ENCODE results near the gene AQP11.
"Not testable (repeated sequence)": the region's sequence is repeated elsewhere in the genome, so short reads cannot be mapped to it uniquely, and the experiment has no call there.

Gene AQP11

GRCh38 chr11:77609234-77609633, 19.5 kb downstream of the AQP11 start:
- POLR2A ChIA-PET (ENCODE audit: low non-redundant PET) = no interaction called here
- no peak overlapping the region for H3K27ac ChIP-seq
- no peak for TF ChIP-seq CTCF (conservative IDR thresholded peaks at IDR 0.05; ENCODE audit: low read depth)
- CTCF ChIA-PET = interaction anchor here (0.8 kb wide), 1 partner anchor 10 kb away, joined by 3 read pairs; no protein-coding TSS in a partner anchor
- DNase-seq (ENCODE audit: low spot score) = no peak

GRCh38 chr11:77611921-77612320, 22.2 kb downstream of the AQP11 start:
- no peak for DNase-seq (ENCODE audit: low spot score)
- CTCF ChIA-PET = interaction anchor here (0.7 kb wide), 1 partner anchor 105 kb away, joined by 5 read pairs; no protein-coding TSS in a partner anchor
- POLR2A ChIA-PET (ENCODE audit: low non-redundant PET) = no interaction called here
- no peak for TF ChIP-seq CTCF (conservative IDR thresholded peaks at IDR 0.05; ENCODE audit: low read depth)
- no peak overlapping the region for H3K27ac ChIP-seq

GRCh38 chr11:77617892-77618291, 28.1 kb downstream of the AQP11 start:
- ChIA-PET POLR2A (ENCODE audit: low non-redundant PET) (no interaction called here), CTCF (interaction anchor here (2.0 kb wide), 1 partner anchor 491 kb away, joined by 13 read pairs; no protein-coding TSS in a partner anchor)
- no peak for DNase-seq (ENCODE audit: low spot score)
- H3K27ac ChIP-seq = no peak overlapping the region
- no peak for TF ChIP-seq CTCF (conservative IDR thresholded peaks at IDR 0.05; ENCODE audit: low read depth)

GRCh38 chr11:77619576-77620198, 29.9 kb downstream of the AQP11 start:
- ChIA-PET CTCF (interaction anchor here (0.6 to 2.0 kb wide), 5 partner anchors 11 to 493 kb away, joined by 3 to 13 read pairs (median 3); no protein-coding TSS in a partner anchor), POLR2A (ENCODE audit: low non-redundant PET) (no interaction called here)
- DNase-seq (ENCODE audit: low spot score) = no peak
- no peak overlapping the region for H3K27ac ChIP-seq
- peak; percentile 79 for TF ChIP-seq CTCF (conservative IDR thresholded peaks at IDR 0.05; ENCODE audit: low read depth)

GRCh38 chr11:77630157-77630710, 40.5 kb downstream of the AQP11 start:
- CTCF ChIA-PET = interaction anchor here (0.5 kb wide), 1 partner anchor 175 kb away, joined by 4 read pairs; no protein-coding TSS in a partner anchor
- DNase-seq (ENCODE audit: low spot score) = no peak
- TF ChIP-seq CTCF (conservative IDR thresholded peaks at IDR 0.05; ENCODE audit: low read depth) = no peak
- H3K27ac ChIP-seq = no peak overlapping the region
- POLR2A ChIA-PET (ENCODE audit: low non-redundant PET) = no interaction called here

- ChIA-PET POLR2A (ENCODE audit: low non-redundant PET) (interaction anchor here (0.6 kb wide), 1 partner anchor 40 kb away, joined by 5 read pairs; no protein-coding TSS in a partner anchor), CTCF (interaction anchor here (0.6 to 0.7 kb wide), 3 partner anchors 14 to 509 kb away, joined by 3 to 4 read pairs (median 3); no protein-coding TSS in a partner anchor)
- H3K27ac ChIP-seq = peak overlapping the region; percentile 82
- not testable (repeated sequence) for DNase-seq (ENCODE audit: low spot score)
Measured at GRCh38 chr11:77633926-77634325, 44.2 kb downstream of the AQP11 start.
